ENCODE data around the gene BDH2.

DNA sequence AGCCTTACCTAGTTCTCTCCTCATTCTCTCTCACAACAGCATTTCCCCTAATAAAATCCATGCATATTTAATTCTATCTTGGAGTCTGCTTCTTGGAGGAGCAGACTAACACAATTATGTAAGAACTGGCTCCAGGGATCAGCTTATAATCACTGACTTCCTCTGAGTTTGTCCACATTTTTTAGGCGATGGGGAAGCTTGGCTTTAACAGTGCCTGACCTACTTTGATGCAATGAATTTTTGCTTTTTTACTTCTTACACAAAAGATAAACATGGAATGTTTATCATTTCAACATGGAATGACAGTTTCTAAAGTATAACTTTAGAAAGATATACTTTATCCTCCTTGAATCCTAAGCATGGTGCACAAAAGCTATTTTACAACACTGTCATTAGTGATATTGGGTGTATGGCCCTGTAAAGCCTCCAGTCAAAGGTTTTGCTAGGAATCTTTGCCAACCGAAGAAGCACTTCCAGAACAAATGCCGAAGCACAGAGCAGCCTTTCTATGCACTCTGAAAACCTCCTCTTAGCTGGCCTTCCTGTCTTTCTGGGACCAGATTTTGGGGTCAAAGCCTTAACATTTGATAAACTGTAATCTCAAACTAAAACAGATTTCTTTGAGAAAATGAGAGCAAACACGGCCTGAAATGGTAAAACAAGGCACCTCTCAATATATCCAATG is 736 bp downstream of the BDH2 start:
- TF ChIP-seq, protein P1, sequence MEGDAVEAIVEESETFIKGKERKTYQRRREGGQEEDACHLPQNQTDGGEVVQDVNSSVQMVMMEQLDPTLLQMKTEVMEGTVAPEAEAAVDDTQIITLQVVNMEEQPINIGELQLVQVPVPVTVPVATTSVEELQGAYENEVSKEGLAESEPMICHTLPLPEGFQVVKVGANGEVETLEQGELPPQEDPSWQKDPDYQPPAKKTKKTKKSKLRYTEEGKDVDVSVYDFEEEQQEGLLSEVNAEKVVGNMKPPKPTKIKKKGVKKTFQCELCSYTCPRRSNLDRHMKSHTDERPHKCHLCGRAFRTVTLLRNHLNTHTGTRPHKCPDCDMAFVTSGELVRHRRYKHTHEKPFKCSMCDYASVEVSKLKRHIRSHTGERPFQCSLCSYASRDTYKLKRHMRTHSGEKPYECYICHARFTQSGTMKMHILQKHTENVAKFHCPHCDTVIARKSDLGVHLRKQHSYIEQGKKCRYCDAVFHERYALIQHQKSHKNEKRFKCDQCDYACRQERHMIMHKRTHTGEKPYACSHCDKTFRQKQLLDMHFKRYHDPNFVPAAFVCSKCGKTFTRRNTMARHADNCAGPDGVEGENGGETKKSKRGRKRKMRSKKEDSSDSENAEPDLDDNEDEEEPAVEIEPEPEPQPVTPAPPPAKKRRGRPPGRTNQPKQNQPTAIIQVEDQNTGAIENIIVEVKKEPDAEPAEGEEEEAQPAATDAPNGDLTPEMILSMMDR (IDR thresholded peaks at IDR 0.05) = no peak
- TF ChIP-seq POLR2A (IDR thresholded peaks at IDR 0.05) = no peak
